HG03354 (cell line): ENCODE data around the gene HPSE2.
"Not testable (repeated sequence)": the region's sequence is repeated elsewhere in the genome, so short reads cannot be mapped to it uniquely, and the experiment has no call there.

ENCODE experiments used
- ATAC-seq: cut with Tn5 transposase; IDR thresholded peaks from one replicate; pipeline ENCODE4 v1.9.1; 2021; ENCODE audit warnings: mild to moderate bottlenecking; ENCODE audit not compliant: unreplicated experiment, poor library complexity, severe bottlenecking

HPSE2 gene

DNA sequence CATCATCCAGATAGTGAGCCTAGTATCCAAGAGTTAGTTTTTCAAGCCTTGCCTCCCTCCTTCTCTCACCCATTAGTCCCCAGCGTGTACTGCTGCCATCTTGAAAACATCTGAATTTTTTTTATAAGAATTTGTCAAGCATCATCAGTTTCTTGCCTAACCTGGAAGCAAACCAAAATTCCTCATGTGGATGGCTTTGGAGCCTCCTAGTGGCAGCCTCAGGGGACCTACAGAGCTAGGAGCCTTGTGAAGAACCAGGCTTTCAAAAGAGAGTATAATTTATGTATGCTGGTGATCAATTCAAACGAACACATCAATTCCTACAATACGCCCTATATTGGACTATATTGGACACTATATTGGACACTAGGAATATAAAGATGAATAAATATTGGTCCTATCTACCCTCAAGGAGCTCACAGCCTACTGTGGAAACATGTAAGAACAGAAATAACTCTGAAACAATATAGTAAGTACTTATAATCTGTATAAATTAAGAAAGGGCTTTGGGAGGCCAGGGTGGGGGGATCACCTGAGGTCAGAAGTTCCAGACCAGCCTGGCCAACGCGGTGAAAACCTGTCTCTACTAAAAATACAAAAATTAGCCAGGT lies 63.4 kb downstream of the HPSE2 start:
- no peak for ATAC-seq

DNA sequence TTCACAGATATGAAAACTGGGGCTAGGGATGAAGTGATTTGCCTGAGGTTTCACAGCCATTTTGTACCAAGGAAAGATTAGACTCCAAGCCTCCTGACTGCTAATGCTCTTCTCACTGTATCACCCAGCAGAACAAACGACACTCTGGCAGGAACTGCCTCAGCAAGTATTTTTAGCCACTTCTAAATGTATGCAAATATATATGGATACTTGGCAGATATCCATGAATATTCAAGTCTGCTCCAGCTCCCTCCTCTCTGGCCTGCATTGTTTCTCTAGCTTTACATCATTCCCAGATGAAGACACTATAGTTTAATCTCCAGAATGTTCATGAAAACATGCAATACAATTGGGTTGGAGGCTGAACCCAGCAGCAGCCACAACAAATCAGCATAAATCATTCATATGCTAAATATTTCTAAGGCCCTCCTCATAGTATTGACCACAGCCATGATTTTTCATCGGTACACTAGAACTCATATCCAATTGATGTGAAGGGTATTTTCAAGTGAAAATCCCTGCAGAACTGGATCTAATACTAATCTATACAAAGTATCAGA lies 65.5 kb downstream of the HPSE2 start:
- ATAC-seq, result no peak

DNA sequence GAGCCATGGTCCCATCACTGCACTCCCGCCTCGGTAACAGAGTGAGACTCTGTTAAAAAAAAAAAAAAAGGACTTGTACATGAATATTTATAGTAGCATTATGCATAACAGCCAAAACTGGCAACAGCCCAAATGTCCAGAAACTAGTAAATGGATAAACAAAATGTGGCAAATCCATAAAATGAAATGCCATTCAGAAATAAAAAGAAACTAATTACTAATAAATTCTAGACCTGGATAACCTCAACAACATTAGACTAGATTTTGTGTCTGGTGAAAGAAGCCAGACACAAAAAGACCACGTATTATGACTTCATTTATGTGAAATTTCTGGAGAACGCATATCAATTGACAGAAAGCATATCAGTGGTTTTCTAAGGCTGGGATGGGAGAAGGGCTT lies 74.5 kb downstream of the HPSE2 start:
- ATAC-seq, result no peak

DNA sequence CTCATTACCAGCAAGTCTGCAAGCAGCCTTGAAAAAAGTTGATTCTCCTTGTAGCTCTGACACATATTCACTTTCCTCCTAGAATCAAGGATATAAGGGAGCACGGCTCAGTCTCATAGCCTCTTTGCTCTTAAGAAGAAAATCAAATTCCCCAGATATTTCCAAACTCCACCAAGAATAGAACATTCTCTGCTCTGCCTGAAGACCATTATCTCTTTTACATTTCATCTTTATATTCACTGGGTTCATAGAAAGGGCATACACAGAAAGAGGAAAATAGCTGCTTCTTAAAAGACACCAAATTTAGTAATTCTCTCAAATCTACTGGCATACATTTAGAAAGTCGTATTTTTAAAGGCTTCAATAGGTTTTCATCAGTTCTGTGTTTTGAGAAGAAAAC lies 92.0 kb downstream of the HPSE2 start:
- no peak for ATAC-seq

DNA sequence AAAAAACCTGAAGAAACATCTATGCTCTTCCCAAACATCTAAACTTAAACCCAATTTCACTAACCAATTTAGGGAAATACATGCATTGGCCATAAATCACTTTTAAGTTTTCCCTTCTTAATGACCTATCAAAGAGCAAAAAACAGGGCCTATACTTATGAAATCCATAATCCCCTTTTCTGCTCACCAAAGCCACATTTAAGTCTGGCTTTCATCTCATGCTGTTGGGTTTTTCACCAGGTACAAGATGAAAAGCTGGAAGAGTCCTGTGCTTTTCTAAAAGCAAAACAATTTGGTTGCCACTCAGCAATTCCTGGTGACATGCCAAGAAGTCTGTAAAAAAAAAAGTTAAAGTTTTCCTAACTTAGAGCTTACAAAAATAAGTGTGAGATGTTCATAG lies 92.6 kb downstream of the HPSE2 start:
- no peak for ATAC-seq

DNA sequence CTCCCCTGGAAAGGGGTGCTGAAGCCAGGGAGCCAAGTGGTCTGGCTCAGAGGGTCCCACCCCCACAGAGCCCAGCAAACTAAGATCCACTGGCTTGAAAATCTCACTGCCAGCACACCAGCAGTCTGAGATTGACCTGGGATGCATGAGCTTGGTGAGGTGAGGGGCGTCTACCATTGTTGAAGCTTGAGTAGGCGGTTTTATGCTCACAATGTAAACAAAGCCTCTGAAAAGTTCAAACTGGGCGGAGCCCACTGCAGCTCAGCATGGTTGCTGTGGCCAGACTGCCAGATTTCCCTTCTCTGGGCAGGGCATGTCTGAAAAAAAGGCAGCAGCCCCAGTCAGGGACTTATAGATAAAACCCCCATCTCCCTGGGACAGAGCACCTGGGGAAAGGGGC lies 102.8 kb downstream of the HPSE2 start:
- ATAC-seq, result not testable (repeated sequence)

DNA sequence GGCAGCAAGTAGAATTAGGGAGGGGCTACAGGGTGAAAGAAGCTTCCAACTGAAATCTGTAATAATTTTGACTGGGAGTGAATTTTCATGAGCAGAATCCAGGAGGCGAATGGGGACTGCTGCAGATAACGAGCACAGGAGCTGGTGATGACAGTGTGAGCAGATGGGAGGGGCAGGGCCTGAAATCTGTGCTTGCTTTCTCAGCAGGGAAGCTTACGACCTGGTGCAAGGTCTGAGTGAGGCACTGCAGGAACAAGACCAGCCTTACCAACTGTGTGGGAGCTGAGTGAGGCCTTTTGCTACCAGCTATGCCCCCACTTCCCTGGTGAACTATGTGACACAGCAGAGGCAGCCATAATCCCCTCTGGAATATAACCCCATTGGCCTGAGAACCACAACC lies 109.8 kb downstream of the HPSE2 start:
- no peak for ATAC-seq

DNA sequence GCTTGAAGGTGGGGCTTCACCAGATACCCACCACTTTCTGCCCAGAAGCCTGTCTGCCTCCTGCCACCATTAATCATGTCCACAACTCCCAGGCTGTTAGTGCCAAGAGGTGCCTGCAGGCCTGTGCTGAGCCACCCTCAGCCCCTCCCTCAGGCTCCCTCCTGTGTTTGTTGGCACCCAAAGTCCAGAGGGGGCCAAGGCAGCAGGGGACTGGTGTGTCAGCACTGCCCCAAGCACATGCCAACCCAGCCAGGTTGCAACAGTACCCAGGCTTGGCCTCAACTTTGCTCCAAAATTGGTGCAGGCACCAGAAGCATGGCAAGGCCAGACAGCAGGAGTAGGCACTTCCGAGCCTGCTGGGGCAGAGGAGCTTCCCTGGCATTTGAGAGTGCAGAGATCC lies 111.3 kb downstream of the HPSE2 start:
- ATAC-seq, result no peak

DNA sequence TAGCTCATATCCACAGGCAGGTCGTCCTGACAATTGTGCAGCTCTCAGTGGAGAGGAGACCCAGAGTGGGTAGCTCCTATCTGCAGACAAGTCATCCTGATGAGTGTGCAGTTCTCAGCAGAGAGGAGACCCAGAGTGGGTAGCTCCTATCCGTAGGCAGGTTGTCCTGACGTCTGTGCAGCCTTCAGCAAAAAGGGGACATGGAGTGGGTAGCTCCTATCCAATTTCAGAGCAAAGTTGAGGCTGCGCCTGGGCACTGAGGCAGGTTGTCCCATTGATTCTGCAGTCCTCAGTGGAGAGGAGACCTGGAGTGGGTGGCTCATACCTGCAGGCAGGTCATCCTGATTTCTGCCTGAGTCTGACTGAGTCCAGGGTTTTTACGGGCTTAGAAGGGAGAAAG lies 111.8 kb downstream of the HPSE2 start:
- no peak for ATAC-seq

DNA sequence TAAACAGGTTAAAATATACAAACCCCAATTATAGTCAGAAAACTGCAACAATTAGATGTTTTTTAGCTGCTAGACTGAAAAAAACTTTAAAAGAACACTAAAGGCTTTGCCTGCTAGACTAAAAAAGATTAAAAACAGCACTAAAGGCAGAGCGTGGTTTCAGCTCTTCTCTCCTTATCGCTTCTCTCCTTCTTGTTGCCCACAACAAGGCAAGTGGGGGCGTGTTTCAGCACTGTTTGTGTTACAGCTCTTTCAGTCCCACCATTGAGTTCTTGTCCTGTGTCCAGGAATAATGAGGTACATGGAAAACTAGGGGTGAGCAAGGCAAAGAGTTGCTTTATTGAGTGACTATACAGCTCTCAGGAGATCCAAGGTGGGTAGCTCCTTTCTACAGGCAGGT lies 112.3 kb downstream of the HPSE2 start:
- no peak for ATAC-seq

DNA sequence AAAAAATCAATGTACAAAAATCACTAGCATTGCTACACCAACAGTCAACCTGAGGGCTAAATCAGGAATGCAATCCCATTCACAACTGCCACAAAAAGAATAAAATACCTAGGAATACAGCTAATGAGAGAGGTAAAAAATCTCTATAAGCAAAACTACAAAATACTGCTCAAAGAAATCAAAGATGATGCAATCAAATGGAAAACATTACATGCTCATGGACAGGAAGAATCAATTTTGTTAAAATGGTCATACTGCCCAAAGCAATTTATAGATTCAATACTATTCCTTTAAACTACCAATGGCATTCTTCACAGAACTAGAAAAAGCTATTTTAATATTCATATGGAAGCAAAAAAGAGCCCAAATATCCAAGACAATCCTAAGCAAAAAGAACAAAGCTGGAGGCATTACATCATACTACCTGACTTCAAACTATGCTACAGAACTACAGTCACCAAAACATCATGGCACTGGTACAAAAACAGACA lies 116.3 kb downstream of the HPSE2 start:
- ATAC-seq, result no peak

DNA sequence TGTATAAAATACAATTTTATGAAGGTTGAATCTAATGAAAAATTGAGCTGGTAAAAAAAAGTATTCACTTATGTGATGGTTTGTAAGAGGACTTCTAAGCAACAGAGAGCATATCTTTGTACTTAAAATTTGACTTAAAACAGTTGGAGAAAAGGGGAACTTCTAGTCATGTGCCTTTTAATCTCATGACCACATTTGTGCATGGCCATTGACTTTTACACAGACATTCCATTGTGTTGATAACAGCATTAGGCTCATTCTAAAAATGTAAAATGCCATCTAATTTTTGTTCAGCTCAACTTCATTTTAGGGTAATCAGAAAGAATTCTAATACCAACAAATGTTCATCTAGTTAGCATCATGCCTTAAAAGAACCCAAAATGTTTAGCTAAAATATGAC lies 119.9 kb downstream of the HPSE2 start:
- ATAC-seq, result no peak

DNA sequence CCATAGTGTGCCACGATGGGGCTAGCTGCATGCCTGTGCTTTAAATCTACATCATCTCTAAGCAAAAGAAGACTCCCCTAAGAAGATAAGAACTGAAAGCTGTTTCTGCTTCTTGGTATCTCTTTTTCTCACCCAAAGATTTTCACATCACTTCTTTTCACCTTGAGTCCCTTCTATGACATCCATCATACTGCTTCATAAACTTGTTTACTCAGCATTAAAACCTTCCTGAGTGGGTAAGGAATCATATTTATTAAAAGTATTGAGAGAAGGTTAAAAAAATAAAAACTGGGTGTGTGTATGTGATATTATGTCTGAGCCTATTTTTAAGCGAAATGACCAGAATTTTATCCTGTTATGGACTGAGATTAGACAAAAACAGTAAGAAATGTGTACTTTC lies 150.3 kb downstream of the HPSE2 start:
- ATAC-seq, result no peak

DNA sequence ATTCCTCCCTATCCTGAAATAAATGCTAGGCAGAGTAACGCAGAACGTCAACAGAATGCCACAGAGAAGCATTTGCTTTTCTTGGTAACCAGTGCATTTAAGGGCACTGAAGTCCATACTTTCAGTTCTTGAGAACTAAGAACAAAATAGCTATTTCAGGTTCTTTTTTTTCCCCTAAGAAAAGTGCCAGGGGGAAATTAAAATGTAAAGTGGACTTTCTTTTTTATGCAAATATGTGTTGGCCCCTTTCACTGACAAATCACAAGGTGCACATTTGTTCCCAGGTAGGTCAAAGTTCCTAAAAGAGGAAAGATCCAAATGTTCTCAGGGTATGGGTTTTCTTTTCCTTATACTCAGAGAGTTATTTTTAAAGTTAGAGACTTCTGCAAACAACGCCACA lies 151.5 kb downstream of the HPSE2 start:
- ATAC-seq, result no peak

DNA sequence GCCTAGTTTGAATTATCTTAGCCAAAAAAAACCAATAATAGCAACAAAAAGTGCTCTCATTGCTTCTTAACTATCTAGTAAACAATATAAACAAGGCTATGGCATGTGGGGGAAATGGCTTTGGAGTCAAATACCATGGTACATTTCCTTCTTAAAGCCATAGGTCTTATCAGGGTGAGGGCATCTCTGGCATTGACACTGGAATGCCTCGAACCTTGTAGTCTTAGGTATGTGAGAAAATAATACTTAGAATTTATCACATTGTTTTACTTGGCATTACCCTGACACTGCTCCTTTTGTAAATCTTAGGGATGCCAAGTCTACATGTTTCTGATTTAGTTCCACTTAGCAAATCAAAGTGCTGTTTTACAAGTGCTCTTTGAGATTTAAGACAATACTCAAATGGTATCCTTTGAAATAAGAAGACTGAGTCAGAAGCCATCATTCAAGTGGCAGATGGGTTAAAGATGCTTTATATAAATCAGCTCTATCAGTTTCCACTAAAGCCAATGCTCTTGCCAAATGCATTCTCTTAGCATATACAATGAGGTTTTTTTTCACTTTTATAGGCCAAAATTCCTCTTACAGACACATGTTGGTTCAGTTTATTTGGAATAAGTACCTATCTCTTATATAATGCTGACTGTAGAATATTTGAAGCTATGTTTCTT lies 155.2 kb downstream of the HPSE2 start:
- ATAC-seq, result no peak

DNA sequence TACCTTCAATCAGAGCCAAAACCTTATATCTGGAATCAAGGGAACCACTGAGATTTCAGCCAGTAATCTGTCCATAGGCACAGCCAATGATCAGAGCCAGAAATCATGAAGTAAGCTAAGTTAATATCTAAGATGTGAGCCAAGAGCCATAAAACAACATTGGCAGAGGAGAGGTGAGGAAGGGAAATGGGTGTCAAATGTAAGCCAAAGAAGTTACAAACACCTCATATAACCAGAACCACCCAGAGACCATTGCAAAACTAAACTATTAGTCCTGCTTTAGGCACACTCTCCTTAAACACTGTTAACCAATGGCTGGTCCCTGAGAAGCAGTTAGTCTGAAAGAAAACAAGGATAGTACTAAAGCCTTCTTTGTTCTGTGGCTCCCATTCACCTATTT lies 173.1 kb downstream of the HPSE2 start:
- no peak for ATAC-seq

DNA sequence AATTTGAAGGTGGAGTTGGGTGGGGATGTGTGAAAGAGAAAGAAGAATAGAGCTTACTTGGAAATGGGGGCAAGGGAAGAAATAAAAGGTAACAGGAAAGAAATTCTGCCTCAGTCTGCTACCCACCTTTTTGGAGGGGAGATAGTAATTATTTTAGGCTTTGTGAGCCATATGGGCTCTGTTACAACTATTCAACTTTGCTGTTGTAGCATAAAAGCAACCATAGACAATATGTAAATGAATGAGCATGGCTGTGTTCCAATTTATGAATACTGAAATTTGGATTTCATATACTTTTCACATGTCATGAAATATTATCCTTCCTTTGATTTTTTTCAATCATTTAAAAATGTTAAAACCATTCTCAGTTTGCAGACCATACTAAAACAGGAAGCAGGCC lies 176.9 kb downstream of the HPSE2 start:
- ATAC-seq, result no peak

DNA sequence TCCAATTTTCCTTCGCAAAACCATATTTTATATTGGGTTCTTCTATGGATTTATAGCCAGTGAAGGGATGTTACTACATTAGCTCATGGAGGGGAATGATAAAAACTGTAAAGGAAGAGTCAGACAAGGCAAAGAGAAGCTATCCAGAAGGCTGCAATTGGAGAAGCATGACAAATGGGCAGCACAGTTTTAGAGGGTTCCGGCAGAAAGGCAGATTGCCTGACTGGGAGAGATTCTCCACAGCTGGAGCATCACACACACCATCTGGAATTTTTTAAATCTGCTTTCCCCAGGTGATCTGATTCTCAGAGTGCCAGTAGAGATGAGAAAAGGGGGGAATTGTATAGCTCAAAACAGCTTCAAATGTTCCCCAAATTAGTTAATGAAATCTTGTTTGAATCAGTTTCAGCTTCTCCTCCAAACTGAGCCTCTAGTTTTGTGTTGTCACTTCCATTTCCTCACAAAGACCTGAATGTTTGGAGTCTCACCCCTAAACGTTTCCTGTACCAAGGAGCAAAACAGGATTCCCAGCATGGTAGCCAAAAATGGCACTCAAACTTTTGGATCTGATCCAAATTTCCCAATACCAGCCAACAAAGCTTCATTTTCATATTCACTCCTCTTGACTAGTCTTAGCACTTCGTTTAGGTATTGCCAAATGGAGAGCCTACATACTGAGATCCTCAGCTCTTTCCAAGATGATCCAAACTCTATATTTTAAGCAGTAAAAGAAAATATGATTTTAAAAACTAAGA lies 177.5 kb downstream of the HPSE2 start:
- no peak for ATAC-seq

DNA sequence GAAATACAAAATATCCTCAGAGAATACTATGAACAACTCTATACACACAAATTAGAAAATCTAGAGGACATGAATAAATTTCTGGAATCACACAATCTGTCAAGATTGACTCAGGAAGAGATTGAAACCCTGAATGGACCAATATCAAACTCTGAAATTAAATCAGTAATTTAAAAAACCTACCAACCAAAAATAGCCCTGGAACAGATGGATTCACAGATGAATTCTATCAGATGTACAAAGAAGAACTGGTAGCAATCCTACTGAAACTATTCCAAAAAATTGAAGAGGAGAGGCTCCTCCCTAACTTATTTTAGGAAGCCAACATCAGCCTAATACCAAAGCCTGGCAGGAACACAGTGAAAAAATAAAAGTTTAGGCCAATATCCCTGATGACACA lies 190.0 kb downstream of the HPSE2 start:
- ATAC-seq, result no peak

DNA sequence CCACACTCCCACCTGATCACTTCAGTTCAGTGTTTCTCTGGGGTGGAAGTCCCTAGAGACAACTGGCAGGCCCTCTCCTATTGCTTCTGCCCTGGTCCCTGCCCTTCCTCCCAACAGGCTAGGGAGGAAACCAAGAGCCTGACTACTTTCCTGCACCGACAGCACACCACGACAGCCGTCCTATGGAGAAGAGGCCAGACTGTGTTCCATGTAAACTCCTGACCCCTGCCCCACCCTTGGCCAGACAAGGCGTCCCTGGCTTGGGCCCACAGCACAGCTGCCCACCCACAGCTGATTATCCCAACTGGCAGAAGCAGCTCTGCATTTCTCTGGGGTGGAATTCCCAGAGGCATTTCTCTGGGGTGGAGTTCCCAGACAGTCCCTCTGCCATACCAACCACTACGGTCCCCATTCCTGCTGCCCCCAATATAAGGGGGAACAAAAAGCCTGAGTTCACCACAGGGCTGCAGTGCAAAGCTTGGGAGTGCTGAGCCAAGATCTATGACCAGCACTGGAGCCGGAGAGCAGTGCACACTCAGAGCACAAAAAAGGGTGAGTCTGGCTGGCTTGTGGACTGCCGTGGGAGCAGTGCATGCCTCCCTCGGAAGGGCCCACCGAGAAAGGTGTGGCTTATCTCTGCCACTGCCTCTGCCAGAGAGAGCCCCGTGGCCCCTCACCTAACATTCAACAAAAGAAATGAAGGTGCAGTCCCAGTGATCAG lies 193.4 kb downstream of the HPSE2 start:
- ATAC-seq, result no peak
